SW 1271 (cell line): Measurements from ENCODE around the gene FANCD2.
"Not testable (repeated sequence)": the region's sequence is repeated elsewhere in the genome, so short reads cannot be mapped to it uniquely, and the experiment has no call there.

ENCODE experiments used
- DNase-seq, 2 experiments: peaks; one replicate each; lab custom pipeline; 2025; lab: John Stamatoyannopoulos, UW

The FANCD2 gene

GRCh38 chr3:10015461-10015904, 10.8 kb upstream of the FANCD2 start:
- DNase-seq = peak in 1 of 2 experiments; percentile 26

- DNase-seq = peak in 1 of 2 experiments; percentile 55
These were observed 8.5 kb upstream of the FANCD2 start for GRCh38 chr3:10017636-10018292.

- DNase-seq = not testable (repeated sequence)
These were observed 7.4 kb upstream of the FANCD2 start for GRCh38 chr3:10018806-10019205.

GRCh38 chr3:10019326-10019725, 6.9 kb upstream of the FANCD2 start:
- no peak for DNase-seq

- no peak for DNase-seq
These were observed 4.1 kb upstream of the FANCD2 start for GRCh38 chr3:10021856-10022775.

- DNase-seq = peak in 1 of 2 experiments; percentile 73
These were observed 2.5 kb upstream of the FANCD2 start for GRCh38 chr3:10023587-10024310.

- no peak for DNase-seq
These were observed 793 bp upstream of the FANCD2 start for GRCh38 chr3:10025205-10026083.

GRCh38 chr3:10041034-10041433, 14.8 kb downstream of the FANCD2 start:
- no peak for DNase-seq

GRCh38 chr3:10047876-10048275, 21.6 kb downstream of the FANCD2 start:
- DNase-seq = no peak

GRCh38 chr3:10053054-10053453, 26.8 kb downstream of the FANCD2 start:
- DNase-seq = not testable (repeated sequence)

GRCh38 chr3:10055097-10055496, 28.9 kb downstream of the FANCD2 start:
- DNase-seq = no peak

GRCh38 chr3:10070077-10070476, 43.8 kb downstream of the FANCD2 start:
- not testable (repeated sequence) for DNase-seq

GRCh38 chr3:10074666-10075065, 48.4 kb downstream of the FANCD2 start:
- DNase-seq = no peak

GRCh38 chr3:10081871-10082270, 55.6 kb downstream of the FANCD2 start:
- DNase-seq = no peak

GRCh38 chr3:10085738-10086137, 59.5 kb downstream of the FANCD2 start:
- no peak for DNase-seq

GRCh38 chr3:10088256-10088655, 62.0 kb downstream of the FANCD2 start:
- DNase-seq = no peak

- no peak for DNase-seq
These were observed 63.9 kb downstream of the FANCD2 start for GRCh38 chr3:10090179-10090578.

GRCh38 chr3:10090774-10091173, 64.5 kb downstream of the FANCD2 start:
- not testable (repeated sequence) for DNase-seq

- not testable (repeated sequence) for DNase-seq
These were observed 65.2 kb downstream of the FANCD2 start for GRCh38 chr3:10091387-10091786.

- no peak for DNase-seq
These were observed 67.4 kb downstream of the FANCD2 start for GRCh38 chr3:10093678-10094077.

GRCh38 chr3:10099041-10099440, 72.8 kb downstream of the FANCD2 start:
- no peak for DNase-seq
